HCT116 (cell line): ENCODE results near the gene RCAN2. TPM values are rescaled to one million over a fixed set of nuclear protein-coding genes. Genes with fewer than 3 reads are reported as not detected.

Experiments used
- ATAC-seq: fragments of 200-7000 bp; cut with Tn5 transposase; 2 replicates; pipeline ENCODE4 v1.9.1; 2020; ENCODE audit warnings: mild to moderate bottlenecking, moderate library complexity
- BruUV-seq: library from RNA; stranded (reverse); fragments of 400-500 nt; replicated peaks from 2 replicates; lab custom pipeline; 2021; lab: Mats Ljungman, UMichigan
- CTCF ChIA-PET: fragments of 300-600 bp; sonication (Branson Sonifier 250); formaldehyde crosslinking; loops from one replicate; lab custom pipeline; 2021; ENCODE audit warnings: antibody characterized with exemption; lab: Charles Lee
- POLR2A ChIA-PET: fragments of 300-600, 350-600 bp; sonication (Branson Sonifier 250); formaldehyde crosslinking; loops from one replicate; lab custom pipeline; 2021; ENCODE audit warnings: antibody characterized with exemption; lab: Charles Lee
- RAD21 ChIA-PET, 2 experiments: fragments of 300-600 bp; sonication (Branson Sonifier 250); formaldehyde crosslinking; loops; one replicate each; lab custom pipeline; 2023; ENCODE audit warnings: low total read pairs in 2 of 2; ENCODE audit not compliant: uncharacterized antibody in 2 of 2, unreplicated experiment in 2 of 2, low non-redundant PET in 1 of 2; lab: Charles Lee
- DNase-seq: peaks from one replicate; pipeline ENCODE4 v3.0.0-alpha.2; 2010; ENCODE audit warnings: low read depth, low spot score
- H2AFZ ChIP-seq: fragments of 200-600 bp; shearing (Covaris generic), sonication (generic); 2 replicates; pipeline ENCODE4 v1.6.1; 2017; ENCODE audit warnings: low read depth, mixed run types, mixed read lengths, antibody characterized with exemption, low read length; ENCODE audit not compliant: poor library complexity, severe bottlenecking
- H3K27ac ChIP-seq: 2 replicates; pipeline ENCODE4 v1.5.1; 2012; ENCODE audit warnings: low read depth, low read length
- H3K27me3 ChIP-seq: fragments of 200-600 bp; sonication (generic); 2 replicates; pipeline ENCODE4 v1.6.1; 2016; ENCODE audit warnings: mixed run types, low read length, mixed read lengths; ENCODE audit not compliant: insufficient read depth
- H3K36me3 ChIP-seq, 2 experiments: fragments of 200-500 bp in 1 of 2; fragments of 200-600 bp in 1 of 2; sonication (Bioruptor generic) in 1 of 2; sonication (generic) in 1 of 2; 2 replicates each; pipeline versions ENCODE4 v1.5.1 to v1.6.1; 2014 to 2016; ENCODE audit warnings: low read length in 2 of 2, inconsistent platforms in 1 of 2, mixed read lengths in 1 of 2, mixed run types in 1 of 2; ENCODE audit not compliant: insufficient read depth in 2 of 2, control insufficient read depth in 1 of 2
- H3K4me1 ChIP-seq, 2 experiments: fragments of 200-600 bp in 1 of 2; sonication (generic) in 1 of 2; 2 replicates each; pipeline versions ENCODE4 v1.5.1 to v1.6.1; 2012 to 2017; ENCODE audit warnings: low read length in 2 of 2, inconsistent platforms in 1 of 2, mild to moderate bottlenecking in 1 of 2, mixed read lengths in 1 of 2, mixed run types in 1 of 2, moderate library complexity in 1 of 2; ENCODE audit not compliant: insufficient read depth in 2 of 2, control insufficient read depth in 1 of 2
- H3K4me2 ChIP-seq: fragments of 200-600 bp; sonication (generic); 2 replicates; pipeline ENCODE4 v1.6.1; 2017; ENCODE audit warnings: mixed run types, low read length, mixed read lengths
- H3K4me3 ChIP-seq, 2 experiments: fragments of 200-600 bp in 1 of 2; sonication (generic) in 1 of 2; replicated peaks in 1 of 2; 2 replicates each; pipeline ENCODE4 v1.5.1; 2011 to 2016; ENCODE audit warnings: low read length in 2 of 2, control low read depth in 1 of 2, low read depth in 1 of 2, mild to moderate bottlenecking in 1 of 2, mixed read lengths in 1 of 2, mixed run types in 1 of 2
- H3K79me2 ChIP-seq: fragments of 200-600 bp; sonication (generic); 2 replicates; pipeline ENCODE4 v1.6.1; 2017; ENCODE audit warnings: mild to moderate bottlenecking, mixed run types, low read length, moderate library complexity, mixed read lengths; ENCODE audit not compliant: insufficient read depth
- H3K9ac ChIP-seq: fragments of 200-600 bp; sonication (generic); 2 replicates; pipeline ENCODE4 v1.6.1; 2016; ENCODE audit warnings: low read length, mixed read lengths
- H3K9me2 ChIP-seq: fragments of 200-600 bp; sonication (generic), shearing (Covaris generic); 2 replicates; pipeline ENCODE4 v1.6.1; 2017; ENCODE audit warnings: mixed run types, mild to moderate bottlenecking, moderate library complexity; ENCODE audit not compliant: insufficient read depth
- H3K9me3 ChIP-seq, 2 experiments: fragments of 200-500 bp in 1 of 2; fragments of 200-600 bp in 1 of 2; sonication (Bioruptor generic) in 1 of 2; sonication (generic) in 1 of 2; 2 replicates each; pipeline ENCODE4 v1.6.1; 2014 to 2017; ENCODE audit warnings: low read length in 2 of 2, mixed read lengths in 2 of 2, inconsistent platforms in 1 of 2, low read depth in 1 of 2, mild to moderate bottlenecking in 1 of 2, mixed run types in 1 of 2, moderate library complexity in 1 of 2; ENCODE audit not compliant: control insufficient read depth in 1 of 2, insufficient read depth in 1 of 2
- H4K20me1 ChIP-seq: fragments of 200-600 bp; sonication (generic), shearing (Covaris generic); 2 replicates; pipeline ENCODE4 v1.6.1; 2017; ENCODE audit warnings: mixed run types, mild to moderate bottlenecking, moderate library complexity; ENCODE audit not compliant: insufficient read depth
- CTCF ChIP-seq, 3 experiments: fragments of 200-600 bp in 1 of 3; sonication (generic) in 1 of 3; IDR thresholded peaks in 2 of 3; conservative IDR thresholded peaks in 1 of 3; 2 replicates each; pipeline ENCODE4 v1.5.1; 2012 to 2017; ENCODE audit warnings: low read depth in 2 of 3, low read length in 2 of 3, antibody characterized with exemption in 1 of 3, borderline replicate concordance in 1 of 3, control low read depth in 1 of 3, mild to moderate bottlenecking in 1 of 3, mixed read lengths in 1 of 3, mixed run types in 1 of 3, moderate library complexity in 1 of 3; ENCODE audit not compliant: insufficient read depth in 1 of 3
- ELF1 ChIP-seq: IDR thresholded peaks from 2 replicates; pipeline ENCODE4 v1.6.1; 2012; ENCODE audit warnings: low read depth, borderline replicate concordance
- JUND ChIP-seq: IDR thresholded peaks from 2 replicates; pipeline ENCODE4 v1.6.1; 2012
- MAX ChIP-seq: IDR thresholded peaks from 2 replicates; pipeline ENCODE4 v1.6.1; 2012
- POLR2A ChIP-seq: IDR thresholded peaks from 2 replicates; pipeline ENCODE4 v1.7.0; 2011; ENCODE audit warnings: borderline replicate concordance; ENCODE audit not compliant: insufficient read depth, insufficient read length; ENCODE audit errors: extremely low read depth
- RAD21 ChIP-seq: IDR thresholded peaks from 2 replicates; pipeline ENCODE4 v1.6.1; 2012; ENCODE audit warnings: low read depth, mild to moderate bottlenecking
- SRF ChIP-seq: IDR thresholded peaks from 2 replicates; pipeline ENCODE4 v1.6.1; 2012; ENCODE audit warnings: low read depth
- YY1 ChIP-seq: IDR thresholded peaks from 2 replicates; pipeline ENCODE4 v1.6.1; 2011; ENCODE audit warnings: low read length, low read depth, moderate library complexity, mild to moderate bottlenecking; ENCODE audit not compliant: insufficient replicate concordance; ENCODE audit errors: extremely low read depth
- intact Hi-C: fragments of 100-400 bp; cut with micrococcal nuclease; formaldehyde crosslinking; loops from 2 replicates; pipeline ENCODE4 v1.10.0; 2022
- total RNA-seq: library from RNA; stranded (reverse); gene quantifications from one replicate; pipeline ENCODE4 v1.2.1, GENCODE V29; 2021; ENCODE audit not compliant: unreplicated experiment
- TF ChIP-seq, protein P1 (sequence below): IDR thresholded peaks from 2 replicates; pipeline ENCODE4 v1.6.1; 2012; ENCODE audit warnings: low read depth

The RCAN2 gene
- total RNA-seq, 1 experiment from 2014 or later, result 0.57 TPM

- Histone ChIP-seq H3K9ac (no peak overlapping the region), H3K36me3 (no peaks in the 10 kb centered on the region; a peak in 1 of 4 replicates), H3K27ac (no peak overlapping the region), H2AFZ (no peak overlapping the region), H3K4me2 (no peak overlapping the region), H4K20me1 (no peaks in the 10 kb centered on the region), H3K4me1 (no peaks in the 10 kb centered on the region), H3K4me3 (no peak overlapping the region), H3K79me2 (no peaks in the 10 kb centered on the region), H3K27me3 (no peaks in the 10 kb centered on the region), H3K9me3 (no peaks in the 10 kb centered on the region), H3K9me2 (no peaks in the 10 kb centered on the region)
- ChIA-PET RAD21 (no interaction called here), POLR2A (no interaction called here), CTCF (no interaction called here)
- TF ChIP-seq ELF1 (no peak), YY1 (no peak), SRF (no peak), RAD21 (no peak), POLR2A (no peak), JUND (no peak), CTCF (IDR thresholded peaks at IDR 0.05 in 2 of 3, conservative IDR thresholded peaks at IDR 0.05 in 1 of 3; ENCODE audit: borderline replicate concordance in 1 of 3, insufficient read depth in 1 of 3, low read depth in 2 of 3, low read length in 2 of 3) (no peak), MAX (no peak)
- TF ChIP-seq, protein P1, sequence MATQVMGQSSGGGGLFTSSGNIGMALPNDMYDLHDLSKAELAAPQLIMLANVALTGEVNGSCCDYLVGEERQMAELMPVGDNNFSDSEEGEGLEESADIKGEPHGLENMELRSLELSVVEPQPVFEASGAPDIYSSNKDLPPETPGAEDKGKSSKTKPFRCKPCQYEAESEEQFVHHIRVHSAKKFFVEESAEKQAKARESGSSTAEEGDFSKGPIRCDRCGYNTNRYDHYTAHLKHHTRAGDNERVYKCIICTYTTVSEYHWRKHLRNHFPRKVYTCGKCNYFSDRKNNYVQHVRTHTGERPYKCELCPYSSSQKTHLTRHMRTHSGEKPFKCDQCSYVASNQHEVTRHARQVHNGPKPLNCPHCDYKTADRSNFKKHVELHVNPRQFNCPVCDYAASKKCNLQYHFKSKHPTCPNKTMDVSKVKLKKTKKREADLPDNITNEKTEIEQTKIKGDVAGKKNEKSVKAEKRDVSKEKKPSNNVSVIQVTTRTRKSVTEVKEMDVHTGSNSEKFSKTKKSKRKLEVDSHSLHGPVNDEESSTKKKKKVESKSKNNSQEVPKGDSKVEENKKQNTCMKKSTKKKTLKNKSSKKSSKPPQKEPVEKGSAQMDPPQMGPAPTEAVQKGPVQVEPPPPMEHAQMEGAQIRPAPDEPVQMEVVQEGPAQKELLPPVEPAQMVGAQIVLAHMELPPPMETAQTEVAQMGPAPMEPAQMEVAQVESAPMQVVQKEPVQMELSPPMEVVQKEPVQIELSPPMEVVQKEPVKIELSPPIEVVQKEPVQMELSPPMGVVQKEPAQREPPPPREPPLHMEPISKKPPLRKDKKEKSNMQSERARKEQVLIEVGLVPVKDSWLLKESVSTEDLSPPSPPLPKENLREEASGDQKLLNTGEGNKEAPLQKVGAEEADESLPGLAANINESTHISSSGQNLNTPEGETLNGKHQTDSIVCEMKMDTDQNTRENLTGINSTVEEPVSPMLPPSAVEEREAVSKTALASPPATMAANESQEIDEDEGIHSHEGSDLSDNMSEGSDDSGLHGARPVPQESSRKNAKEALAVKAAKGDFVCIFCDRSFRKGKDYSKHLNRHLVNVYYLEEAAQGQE, result no peak
- intact Hi-C loops, result no loop called here
- DNase-seq, result no peak
- ATAC-seq, result no peak
- no TSS peak for BruUV-seq
Observed at GRCh38 chr6:46453216-46453615, 38.0 kb downstream of the RCAN2 start.
